Calu3 (cell line): ENCODE results near the gene CACNA1E. TPM values are rescaled to one million over a fixed set of nuclear protein-coding genes. Genes with fewer than 3 reads are reported as not detected.

Experiments used
- BruUV-seq: library from RNA; stranded (reverse); fragments of 400-500 nt; replicated peaks from 2 replicates; lab custom pipeline; 2021; lab: Mats Ljungman, UMichigan
- CTCF ChIA-PET: fragments of 300-600 bp; sonication (Branson Sonifier 250); formaldehyde crosslinking; loops from one replicate; lab custom pipeline; 2022; ENCODE audit warnings: antibody characterized with exemption; lab: Charles Lee
- DNase-seq: peaks from one replicate; pipeline ENCODE4 v3.0.0; 2022
- H3K27ac Mint-ChIP-seq: one replicate; pipeline ENCODE4 v1.8.0; 2022; ENCODE audit warnings: mixed read lengths; ENCODE audit not compliant: unreplicated experiment
- H3K27me3 Mint-ChIP-seq: one replicate; pipeline ENCODE4 v1.8.0; 2022; ENCODE audit warnings: mixed read lengths; ENCODE audit not compliant: unreplicated experiment
- H3K36me3 Mint-ChIP-seq: one replicate; pipeline ENCODE4 v1.8.0; 2022; ENCODE audit warnings: mild to moderate bottlenecking, moderate library complexity, mixed read lengths; ENCODE audit not compliant: insufficient read depth, unreplicated experiment
- H3K4me1 Mint-ChIP-seq: one replicate; pipeline ENCODE4 v1.8.0; 2022; ENCODE audit warnings: mild to moderate bottlenecking, low read depth, mixed read lengths; ENCODE audit not compliant: unreplicated experiment
- H3K4me3 Mint-ChIP-seq: one replicate; pipeline ENCODE4 v1.8.0; 2022; ENCODE audit warnings: mild to moderate bottlenecking, low read depth, moderate library complexity, mixed read lengths; ENCODE audit not compliant: unreplicated experiment
- H3K9me3 Mint-ChIP-seq: one replicate; pipeline ENCODE4 v1.8.0; 2022; ENCODE audit warnings: low read depth, mixed read lengths; ENCODE audit not compliant: unreplicated experiment
- CTCF ChIP-seq: fragments of 200-600 bp; IDR thresholded peaks from one replicate; pipeline ENCODE4 v1.8.0; 2022; ENCODE audit warnings: antibody characterized with exemption; ENCODE audit not compliant: unreplicated experiment
- intact Hi-C: fragments of 100-400 bp; cut with micrococcal nuclease; formaldehyde crosslinking; loops from one replicate; pipeline ENCODE4 v1.10.0; 2022; ENCODE audit not compliant: unreplicated experiment
- total RNA-seq: library from RNA; stranded (reverse); gene quantifications from 2 replicates; pipeline ENCODE4 v1.2.3, GENCODE V29; 2022

CACNA1E gene
- total RNA-seq, 1 experiment from 2014 or later: not detected

GRCh38 chr1:181660621-181661020, 177.3 kb downstream of the CACNA1E start:
- Mint-ChIP-seq H3K4me3 (no peak overlapping the region), H3K9me3 (peaks cover 7% of the 10 kb centered on the region), H3K27me3 (no peaks in the 10 kb centered on the region), H3K4me1 (no peaks in the 10 kb centered on the region), H3K36me3 (no peaks in the 10 kb centered on the region), H3K27ac (no peak overlapping the region)
- no peak for TF ChIP-seq CTCF
- no peak for DNase-seq
- intact Hi-C loops: no loop called here
- CTCF ChIA-PET: no interaction called here
- BruUV-seq: no TSS peak

DNA sequence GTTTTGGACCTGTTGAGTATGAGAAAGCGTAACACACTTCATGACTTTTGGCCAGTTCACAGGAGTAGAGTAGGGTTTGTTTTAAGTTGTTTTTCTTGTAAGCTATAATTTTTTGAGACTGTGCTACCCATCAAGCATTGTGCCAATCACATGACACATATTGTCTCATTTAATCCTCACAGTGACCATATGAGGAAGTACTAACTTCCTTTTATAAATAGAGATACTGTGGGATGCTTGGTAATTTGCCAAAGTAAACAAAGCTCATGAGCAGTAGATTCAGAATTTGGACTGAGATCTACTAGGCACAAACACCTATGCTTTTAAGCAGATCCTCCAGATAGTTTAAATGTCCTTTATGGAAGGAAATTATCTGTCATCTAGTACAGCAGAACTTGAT, 178.3 kb downstream of the CACNA1E start:
- Mint-ChIP-seq H3K4me3 (no peak overlapping the region), H3K4me1 (no peaks in the 10 kb centered on the region), H3K27ac (no peak overlapping the region), H3K36me3 (no peaks in the 10 kb centered on the region), H3K9me3 (peaks cover 7% of the 10 kb centered on the region), H3K27me3 (no peaks in the 10 kb centered on the region)
- TF ChIP-seq CTCF: no peak
- no TSS peak for BruUV-seq
- intact Hi-C loops: no loop called here
- no peak for DNase-seq
- CTCF ChIA-PET: no interaction called here

GRCh38 chr1:181662606-181663005, 179.3 kb downstream of the CACNA1E start:
- intact Hi-C loops: no loop called here
- no peak for TF ChIP-seq CTCF
- H3K4me3 Mint-ChIP-seq: no peak overlapping the region
- no peaks in the 10 kb centered on the region for H3K27me3 Mint-ChIP-seq
- BruUV-seq: no TSS peak
- no peak for DNase-seq
- H3K9me3 Mint-ChIP-seq: peaks cover 7% of the 10 kb centered on the region
- H3K27ac Mint-ChIP-seq: no peak overlapping the region
- no peaks in the 10 kb centered on the region for H3K4me1 Mint-ChIP-seq
- H3K36me3 Mint-ChIP-seq: no peaks in the 10 kb centered on the region
- CTCF ChIA-PET: interaction anchor here (0.9 kb wide), 1 partner anchor 16 kb away, joined by 4 read pairs; no protein-coding TSS in a partner anchor

DNA sequence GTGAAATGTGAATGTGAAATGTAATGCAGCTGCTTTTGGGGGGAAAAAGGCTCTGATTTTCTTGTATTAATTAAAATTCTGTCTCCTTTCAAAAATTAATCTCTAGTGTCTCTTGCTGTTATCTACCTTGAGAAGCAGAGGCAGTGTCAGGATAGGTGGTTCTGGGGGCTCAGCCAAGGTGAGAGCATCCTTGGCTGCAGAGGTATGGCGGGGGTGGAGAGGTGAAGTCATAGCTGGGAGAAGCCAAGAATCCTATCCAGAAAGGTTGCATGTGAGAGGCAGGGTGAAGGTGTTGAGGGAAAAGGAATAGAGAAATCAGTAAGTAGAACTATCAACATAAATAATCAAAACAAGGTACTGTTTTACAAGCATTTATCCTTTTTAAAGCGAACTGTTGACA, 181.2 kb downstream of the CACNA1E start:
- DNase-seq: no peak
- Mint-ChIP-seq H3K4me1 (no peaks in the 10 kb centered on the region), H3K9me3 (peaks cover 7% of the 10 kb centered on the region), H3K27me3 (no peaks in the 10 kb centered on the region), H3K4me3 (no peak overlapping the region), H3K36me3 (no peaks in the 10 kb centered on the region), H3K27ac (no peak overlapping the region)
- intact Hi-C loops: no loop called here
- TF ChIP-seq CTCF: no peak
- CTCF ChIA-PET: no interaction called here
- no TSS peak for BruUV-seq
